Astrocyte (in vitro differentiated cells and primary cell): ENCODE data around the gene ARID5B. TPM values are rescaled to one million over a fixed set of nuclear protein-coding genes. Genes with fewer than 3 reads are reported as not detected.

Experiments used
- DNase-seq: peaks from one replicate; pipeline ENCODE4 v3.0.0-alpha.2; 2010; ENCODE audit warnings: low read depth
- FAIRE-seq: peaks from 2 replicates; lab custom pipeline; 2011; peaks lifted over from hg19 to GRCh38; lab: Jason Lieb, UNC
- H2AFZ ChIP-seq: 2 replicates; pipeline ENCODE4 v1.6.0; 2012; ENCODE audit warnings: low read depth, low read length, inconsistent platforms
- H3K27ac ChIP-seq: 2 replicates; pipeline ENCODE4 v1.5.1; 2011; ENCODE audit warnings: low read depth, low read length, inconsistent platforms
- H3K27me3 ChIP-seq: 2 replicates; pipeline ENCODE4 v1.6.0; 2011; ENCODE audit warnings: low read length, inconsistent platforms; ENCODE audit not compliant: insufficient read depth
- H3K36me3 ChIP-seq: 2 replicates; pipeline ENCODE4 v1.5.1; 2011; ENCODE audit warnings: low read length, inconsistent platforms; ENCODE audit not compliant: insufficient read depth
- H3K4me1 ChIP-seq: 2 replicates; pipeline ENCODE4 v1.5.1; 2011; ENCODE audit warnings: low read length, inconsistent platforms; ENCODE audit not compliant: insufficient read depth
- H3K4me2 ChIP-seq: 2 replicates; pipeline ENCODE4 v1.6.0; 2012; ENCODE audit warnings: low read length, inconsistent platforms
- H3K4me3 ChIP-seq: 2 replicates; pipeline ENCODE4 v1.5.1; 2011; ENCODE audit warnings: low read depth, mild to moderate bottlenecking, low read length, inconsistent platforms; ENCODE audit not compliant: insufficient read depth
- H3K79me2 ChIP-seq: 2 replicates; pipeline ENCODE4 v1.6.0; 2012; ENCODE audit warnings: mild to moderate bottlenecking, low read length, inconsistent platforms; ENCODE audit not compliant: insufficient read depth
- H3K9ac ChIP-seq: 2 replicates; pipeline ENCODE4 v1.6.0; 2012; ENCODE audit warnings: mild to moderate bottlenecking, low read length, inconsistent platforms
- H3K9me3 ChIP-seq: 2 replicates; pipeline ENCODE4 v1.5.1; 2012; ENCODE audit warnings: low read depth, mild to moderate bottlenecking, low read length, inconsistent platforms; ENCODE audit not compliant: insufficient read depth
- H4K20me1 ChIP-seq: 2 replicates; pipeline ENCODE4 v1.6.0; 2012; ENCODE audit warnings: low read length, inconsistent platforms; ENCODE audit not compliant: insufficient read depth
- H3K27ac Mint-ChIP-seq: one replicate; pipeline ENCODE4 v1.8.0; 2021; ENCODE audit warnings: mild to moderate bottlenecking, mixed read lengths; ENCODE audit not compliant: unreplicated experiment
- H3K27me3 Mint-ChIP-seq: one replicate; pipeline ENCODE4 v1.8.0; 2021; ENCODE audit warnings: low read depth, mixed read lengths; ENCODE audit not compliant: unreplicated experiment
- H3K36me3 Mint-ChIP-seq: one replicate; pipeline ENCODE4 v1.8.0; 2021; ENCODE audit warnings: low read depth, mixed read lengths; ENCODE audit not compliant: unreplicated experiment
- H3K4me1 Mint-ChIP-seq: one replicate; pipeline ENCODE4 v1.8.0; 2021; ENCODE audit warnings: low read depth, mixed read lengths; ENCODE audit not compliant: unreplicated experiment
- H3K4me3 Mint-ChIP-seq: one replicate; pipeline ENCODE4 v1.8.0; 2021; ENCODE audit warnings: mild to moderate bottlenecking, moderate library complexity, mixed read lengths; ENCODE audit not compliant: unreplicated experiment
- H3K9me3 Mint-ChIP-seq: one replicate; pipeline ENCODE4 v1.8.0; 2021; ENCODE audit warnings: mild to moderate bottlenecking, mixed read lengths; ENCODE audit not compliant: unreplicated experiment
- CTCF ChIP-seq: IDR thresholded peaks from 2 replicates; pipeline ENCODE4 v1.5.1; 2011; ENCODE audit warnings: low read depth, mild to moderate bottlenecking, inconsistent platforms, low read length, moderate library complexity; ENCODE audit not compliant: insufficient read depth
- EZH2 ChIP-seq: IDR thresholded peaks from 2 replicates; pipeline ENCODE4 v1.6.1; 2012; ENCODE audit warnings: mild to moderate bottlenecking, low read length, inconsistent platforms; ENCODE audit not compliant: insufficient read depth
- total RNA-seq: library from RNA; stranded (reverse); gene quantifications from 2 replicates; pipeline ENCODE4 v1.2.1, GENCODE V29; 2021

ARID5B gene
- total RNA-seq, 1 donor from 2014 or later, result 66.0 TPM

- no peak overlapping the region for H3K27ac ChIP-seq
- peaks cover 2% of the 10 kb centered on the region for H3K9me3 Mint-ChIP-seq
- no peak overlapping the region for H3K4me3 ChIP-seq
- no peak overlapping the region for H3K4me2 ChIP-seq
- no peak for DNase-seq
- H3K27ac Mint-ChIP-seq, result no peak overlapping the region
- peaks cover under 1% of the 10 kb centered on the region for H3K4me1 Mint-ChIP-seq
- no peaks in the 10 kb centered on the region for H3K36me3 ChIP-seq
- H3K4me3 Mint-ChIP-seq, result no peak overlapping the region
- no peaks in the 10 kb centered on the region for H3K4me1 ChIP-seq
- peaks cover 42% of the 10 kb centered on the region for H4K20me1 ChIP-seq
- no peaks in the 10 kb centered on the region for H3K27me3 ChIP-seq
- H3K36me3 Mint-ChIP-seq, result peaks cover 13% of the 10 kb centered on the region
- TF ChIP-seq EZH2 (no peak), CTCF (no peak)
- H3K27me3 Mint-ChIP-seq, result no peaks in the 10 kb centered on the region
- H3K9ac ChIP-seq, result no peak overlapping the region
- no peaks in the 10 kb centered on the region for H3K9me3 ChIP-seq
- H3K79me2 ChIP-seq, result peaks cover 43% of the 10 kb centered on the region
- no peak for FAIRE-seq
- no peak overlapping the region for H2AFZ ChIP-seq
Measured at GRCh38 chr10:61981460-61981859, 80.0 kb downstream of the ARID5B start.

GRCh38 chr10:61983255-61983654 is 81.8 kb downstream of the ARID5B start:
- Histone ChIP-seq H3K36me3 (no peaks in the 10 kb centered on the region), H2AFZ (no peak overlapping the region), H3K4me2 (no peak overlapping the region), H3K79me2 (peaks cover 46% of the 10 kb centered on the region), H3K27me3 (no peaks in the 10 kb centered on the region), H3K27ac (no peak overlapping the region), H3K4me1 (no peaks in the 10 kb centered on the region), H3K4me3 (no peak overlapping the region), H3K9me3 (no peaks in the 10 kb centered on the region), H4K20me1 (peaks cover 54% of the 10 kb centered on the region), H3K9ac (no peak overlapping the region)
- H3K27ac Mint-ChIP-seq, result no peak overlapping the region
- DNase-seq (no peak), FAIRE-seq (no peak)
- H3K4me3 Mint-ChIP-seq, result no peak overlapping the region
- peaks cover 13% of the 10 kb centered on the region for H3K36me3 Mint-ChIP-seq
- no peaks in the 10 kb centered on the region for H3K9me3 Mint-ChIP-seq
- peaks cover 5% of the 10 kb centered on the region for H3K4me1 Mint-ChIP-seq
- no peaks in the 10 kb centered on the region for H3K27me3 Mint-ChIP-seq
- TF ChIP-seq EZH2 (no peak), CTCF (no peak)

GRCh38 chr10:61984803-61985418 is 83.4 kb downstream of the ARID5B start:
- H3K9me3 Mint-ChIP-seq, result no peaks in the 10 kb centered on the region
- H3K27ac Mint-ChIP-seq, result no peak overlapping the region
- TF ChIP-seq EZH2 (no peak), CTCF (no peak)
- Histone ChIP-seq H3K79me2 (peaks cover 38% of the 10 kb centered on the region), H3K27me3 (no peaks in the 10 kb centered on the region), H3K4me3 (no peak overlapping the region), H3K9me3 (no peaks in the 10 kb centered on the region), H2AFZ (no peak overlapping the region), H3K4me1 (no peaks in the 10 kb centered on the region), H3K36me3 (no peaks in the 10 kb centered on the region), H3K27ac (no peak overlapping the region), H4K20me1 (peaks cover 44% of the 10 kb centered on the region), H3K4me2 (no peak overlapping the region), H3K9ac (no peak overlapping the region)
- no peak overlapping the region for H3K4me3 Mint-ChIP-seq
- peaks cover 4% of the 10 kb centered on the region for H3K36me3 Mint-ChIP-seq
- H3K27me3 Mint-ChIP-seq, result no peaks in the 10 kb centered on the region
- DNase-seq (no peak), FAIRE-seq (no peak)
- H3K4me1 Mint-ChIP-seq, result peaks cover 6% of the 10 kb centered on the region
